ENCODE data around the gene MACROD2. TPM values are rescaled to one million over a fixed set of nuclear protein-coding genes. Genes with fewer than 3 reads are reported as not detected.
"Not testable (repeated sequence)": the region's sequence is repeated elsewhere in the genome, so short reads cannot be mapped to it uniquely, and the experiment has no call there.

Gene MACROD2
- total RNA-seq, 3 donors from 2014 or later: 3.2 to 7.6 (median 6.4) TPM

DNA sequence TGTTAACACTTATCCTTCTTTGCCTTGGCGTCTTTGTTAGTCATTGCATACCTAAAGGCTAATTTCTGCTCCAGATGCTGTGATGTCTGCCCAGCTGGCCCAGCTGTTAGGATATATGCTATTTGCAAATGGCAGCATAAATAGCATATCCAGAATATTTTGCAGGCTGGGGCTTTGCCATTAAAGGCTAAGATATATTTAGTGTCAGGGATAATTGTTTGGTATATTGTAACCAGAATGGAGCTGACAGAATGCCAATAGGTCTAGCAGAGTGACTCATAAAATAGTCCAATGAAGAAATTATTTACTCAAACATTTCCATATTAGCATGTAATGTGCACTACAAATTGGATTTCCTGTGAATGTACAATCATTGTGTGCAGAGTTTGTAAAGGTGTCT lies 926.2 kb downstream of the MACROD2 start:
- Histone ChIP-seq H3K4me3 (no peak overlapping the region), H3K4me1 (ENCODE audit: low read depth) (no peaks in the 10 kb centered on the region), H3K36me3 (ENCODE audit: low read depth) (no peaks in the 10 kb centered on the region), H3K9me3 (no peaks in the 10 kb centered on the region)
- DNase-seq (no peak), ATAC-seq (no peak)
- intact Hi-C loops (cut with DNase I, micrococcal nuclease): no loop called here
- TF ChIP-seq, protein P1, sequence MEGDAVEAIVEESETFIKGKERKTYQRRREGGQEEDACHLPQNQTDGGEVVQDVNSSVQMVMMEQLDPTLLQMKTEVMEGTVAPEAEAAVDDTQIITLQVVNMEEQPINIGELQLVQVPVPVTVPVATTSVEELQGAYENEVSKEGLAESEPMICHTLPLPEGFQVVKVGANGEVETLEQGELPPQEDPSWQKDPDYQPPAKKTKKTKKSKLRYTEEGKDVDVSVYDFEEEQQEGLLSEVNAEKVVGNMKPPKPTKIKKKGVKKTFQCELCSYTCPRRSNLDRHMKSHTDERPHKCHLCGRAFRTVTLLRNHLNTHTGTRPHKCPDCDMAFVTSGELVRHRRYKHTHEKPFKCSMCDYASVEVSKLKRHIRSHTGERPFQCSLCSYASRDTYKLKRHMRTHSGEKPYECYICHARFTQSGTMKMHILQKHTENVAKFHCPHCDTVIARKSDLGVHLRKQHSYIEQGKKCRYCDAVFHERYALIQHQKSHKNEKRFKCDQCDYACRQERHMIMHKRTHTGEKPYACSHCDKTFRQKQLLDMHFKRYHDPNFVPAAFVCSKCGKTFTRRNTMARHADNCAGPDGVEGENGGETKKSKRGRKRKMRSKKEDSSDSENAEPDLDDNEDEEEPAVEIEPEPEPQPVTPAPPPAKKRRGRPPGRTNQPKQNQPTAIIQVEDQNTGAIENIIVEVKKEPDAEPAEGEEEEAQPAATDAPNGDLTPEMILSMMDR (IDR thresholded peaks at IDR 0.05): no peak

GRCh38 chr20:14922503-14923267 lies 927.4 kb downstream of the MACROD2 start:
- Histone ChIP-seq H3K36me3 (ENCODE audit: low read depth) (no peaks in the 10 kb centered on the region), H3K4me3 (no peak overlapping the region), H3K9me3 (no peaks in the 10 kb centered on the region), H3K4me1 (ENCODE audit: low read depth) (no peaks in the 10 kb centered on the region)
- TF ChIP-seq, protein P1 (IDR thresholded peaks at IDR 0.05): no peak
- no peak for DNase-seq
- intact Hi-C loops (cut with DNase I, micrococcal nuclease): no loop called here
- no peak for ATAC-seq

DNA sequence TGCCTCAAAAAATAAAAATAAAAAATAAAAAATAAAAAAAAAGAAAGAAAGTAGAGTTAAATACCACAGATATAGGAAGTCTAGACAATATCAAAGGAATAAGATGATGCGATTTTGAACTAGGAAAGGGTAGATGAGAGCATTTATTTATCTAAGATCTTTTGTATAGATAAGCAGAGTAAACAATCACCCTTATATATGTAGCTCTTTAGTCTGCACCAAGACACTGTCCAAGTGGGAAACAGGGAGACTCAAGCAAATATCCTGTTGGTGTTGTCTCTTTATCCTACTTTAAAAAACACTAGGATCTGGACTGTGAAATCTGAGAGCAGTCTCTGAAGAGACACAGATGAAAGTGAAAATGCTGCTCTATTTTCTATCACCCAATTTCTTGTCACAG lies 929.1 kb downstream of the MACROD2 start:
- no peaks in the 10 kb centered on the region for H3K9me3 ChIP-seq
- no peak overlapping the region for H3K4me3 ChIP-seq
- no peak for DNase-seq
- TF ChIP-seq, protein P1 (IDR thresholded peaks at IDR 0.05): no peak
- intact Hi-C loops (cut with DNase I, micrococcal nuclease): no loop called here
- no peaks in the 10 kb centered on the region for H3K36me3 ChIP-seq (ENCODE audit: low read depth)
- no peaks in the 10 kb centered on the region for H3K4me1 ChIP-seq (ENCODE audit: low read depth)
- peak; percentile 25 for ATAC-seq

DNA sequence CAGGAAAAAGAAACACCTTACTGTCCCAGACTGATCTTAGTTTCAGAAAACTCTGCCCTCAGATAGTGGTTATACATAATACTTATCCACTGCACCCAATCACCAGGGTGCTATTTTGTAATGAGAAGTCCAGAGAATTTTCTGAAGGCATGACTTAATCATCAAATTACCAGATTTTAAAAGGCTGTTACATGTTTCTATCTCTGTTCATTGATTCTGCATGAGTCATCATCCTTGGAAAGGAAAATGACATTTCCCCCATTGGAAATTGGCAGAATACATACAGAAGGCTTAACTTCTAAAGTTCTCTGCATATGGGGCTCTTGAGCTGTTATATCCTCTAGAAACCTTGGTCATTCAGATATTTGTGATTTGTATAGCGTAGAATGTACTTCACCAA lies 930.0 kb downstream of the MACROD2 start:
- H3K4me3 ChIP-seq: no peak overlapping the region
- intact Hi-C loops (cut with DNase I, micrococcal nuclease): no loop called here
- ATAC-seq: no peak

DNA sequence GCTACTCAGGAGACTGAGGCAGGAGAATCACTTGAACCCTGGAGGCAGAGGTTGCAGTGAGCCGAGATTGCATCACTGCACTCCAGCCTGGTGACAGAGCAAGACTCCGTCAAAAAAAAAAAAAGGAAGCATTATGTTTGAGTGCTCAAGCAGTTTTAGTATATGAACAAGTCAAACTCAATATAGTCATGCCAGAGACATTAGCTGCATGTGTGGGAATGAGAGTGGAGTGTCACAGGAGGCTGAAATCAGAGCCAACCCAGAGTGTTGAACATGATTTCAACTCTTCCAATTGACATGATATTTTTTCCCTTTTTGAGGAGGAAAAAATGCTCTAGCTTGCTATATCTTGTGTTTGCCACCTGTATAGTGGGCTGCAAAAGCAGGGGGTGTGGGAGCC lies 931.1 kb downstream of the MACROD2 start:
- intact Hi-C loops (cut with DNase I, micrococcal nuclease); H3K36me3 ChIP-seq (ENCODE audit: low read depth); ATAC-seq: not testable (repeated sequence)

More for the DNA sequence above, 930.0 kb downstream of the MACROD2 start:
- Histone ChIP-seq H3K4me1 (ENCODE audit: low read depth) (no peaks in the 10 kb centered on the region), H3K36me3 (ENCODE audit: low read depth) (no peaks in the 10 kb centered on the region), H3K9me3 (no peaks in the 10 kb centered on the region)
- TF ChIP-seq, protein P1 (IDR thresholded peaks at IDR 0.05): no peak
- DNase-seq: no peak

GRCh38 chr20:14928083-14928482 lies 932.8 kb downstream of the MACROD2 start:
- DNase-seq: no peak
- TF ChIP-seq, protein P1 (IDR thresholded peaks at IDR 0.05): no peak

More for the DNA sequence above, 931.1 kb downstream of the MACROD2 start:
- H3K4me3 ChIP-seq; DNase-seq; H3K4me1 ChIP-seq (ENCODE audit: low read depth); H3K9me3 ChIP-seq: not testable (repeated sequence)

More at GRCh38 chr20:14928083-14928482, 932.8 kb downstream of the MACROD2 start:
- Histone ChIP-seq H3K4me1 (ENCODE audit: low read depth) (no peaks in the 10 kb centered on the region), H3K36me3 (ENCODE audit: low read depth) (no peaks in the 10 kb centered on the region), H3K4me3 (no peak overlapping the region), H3K9me3 (no peaks in the 10 kb centered on the region)
- intact Hi-C loops (cut with DNase I, micrococcal nuclease): no loop called here
- ATAC-seq: no peak
